NB4 (cell line): ENCODE results near the gene HADHA.

Source experiments
- DNase-seq: peaks from one replicate; pipeline ENCODE4 v3.0.0; 2010; ENCODE audit warnings: low read depth
- H3K4me3 ChIP-seq: one replicate; pipeline ENCODE4 v1.5.1; 2011; ENCODE audit warnings: mild to moderate bottlenecking, low read depth, low read length, moderate library complexity
- MYC ChIP-seq: IDR thresholded peaks from 2 replicates; pipeline ENCODE4 v1.6.1; 2011; ENCODE audit warnings: low read depth, low read length
- POLR2A ChIP-seq: IDR thresholded peaks from 2 replicates; pipeline ENCODE4 v1.6.1; 2011; ENCODE audit warnings: mild to moderate bottlenecking; ENCODE audit not compliant: insufficient read length; ENCODE audit errors: extremely low read depth
- TF ChIP-seq, protein P1 (sequence below): IDR thresholded peaks from one replicate; pipeline ENCODE4 v1.5.1; 2012; ENCODE audit warnings: low read depth, low read length
- TF ChIP-seq, protein P2 (sequence below): IDR thresholded peaks from 2 replicates; pipeline ENCODE4 v1.6.1; 2011; ENCODE audit warnings: low read depth, low read length

Gene HADHA

DNA sequence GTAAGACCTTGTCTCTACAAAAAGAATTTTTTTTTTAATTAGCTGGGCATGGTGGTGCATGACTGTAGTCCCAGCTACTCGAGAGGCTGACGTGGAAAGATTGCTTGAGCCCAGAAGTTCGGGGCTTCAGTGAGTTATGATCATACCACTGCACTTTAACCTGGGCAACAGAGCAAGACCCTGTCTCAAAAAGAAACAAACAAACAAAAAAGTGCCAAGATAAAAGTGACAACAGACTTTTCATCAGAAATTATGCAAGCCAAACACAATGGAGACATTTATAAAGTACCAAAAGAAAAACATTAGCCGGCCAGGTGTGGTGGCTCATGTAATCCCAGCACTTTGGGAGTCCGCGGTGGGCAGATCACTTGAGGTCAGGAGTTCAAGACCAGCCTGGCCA is 26.7 kb downstream of the HADHA start:
- no peak for DNase-seq
- H3K4me3 ChIP-seq, result no peak overlapping the region
- TF ChIP-seq, protein P1, sequence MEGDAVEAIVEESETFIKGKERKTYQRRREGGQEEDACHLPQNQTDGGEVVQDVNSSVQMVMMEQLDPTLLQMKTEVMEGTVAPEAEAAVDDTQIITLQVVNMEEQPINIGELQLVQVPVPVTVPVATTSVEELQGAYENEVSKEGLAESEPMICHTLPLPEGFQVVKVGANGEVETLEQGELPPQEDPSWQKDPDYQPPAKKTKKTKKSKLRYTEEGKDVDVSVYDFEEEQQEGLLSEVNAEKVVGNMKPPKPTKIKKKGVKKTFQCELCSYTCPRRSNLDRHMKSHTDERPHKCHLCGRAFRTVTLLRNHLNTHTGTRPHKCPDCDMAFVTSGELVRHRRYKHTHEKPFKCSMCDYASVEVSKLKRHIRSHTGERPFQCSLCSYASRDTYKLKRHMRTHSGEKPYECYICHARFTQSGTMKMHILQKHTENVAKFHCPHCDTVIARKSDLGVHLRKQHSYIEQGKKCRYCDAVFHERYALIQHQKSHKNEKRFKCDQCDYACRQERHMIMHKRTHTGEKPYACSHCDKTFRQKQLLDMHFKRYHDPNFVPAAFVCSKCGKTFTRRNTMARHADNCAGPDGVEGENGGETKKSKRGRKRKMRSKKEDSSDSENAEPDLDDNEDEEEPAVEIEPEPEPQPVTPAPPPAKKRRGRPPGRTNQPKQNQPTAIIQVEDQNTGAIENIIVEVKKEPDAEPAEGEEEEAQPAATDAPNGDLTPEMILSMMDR, result no peak
- TF ChIP-seq, protein P2, sequence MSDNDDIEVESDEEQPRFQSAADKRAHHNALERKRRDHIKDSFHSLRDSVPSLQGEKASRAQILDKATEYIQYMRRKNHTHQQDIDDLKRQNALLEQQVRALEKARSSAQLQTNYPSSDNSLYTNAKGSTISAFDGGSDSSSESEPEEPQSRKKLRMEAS, result no peak
- no peak for TF ChIP-seq POLR2A
- no peak for TF ChIP-seq MYC

DNA sequence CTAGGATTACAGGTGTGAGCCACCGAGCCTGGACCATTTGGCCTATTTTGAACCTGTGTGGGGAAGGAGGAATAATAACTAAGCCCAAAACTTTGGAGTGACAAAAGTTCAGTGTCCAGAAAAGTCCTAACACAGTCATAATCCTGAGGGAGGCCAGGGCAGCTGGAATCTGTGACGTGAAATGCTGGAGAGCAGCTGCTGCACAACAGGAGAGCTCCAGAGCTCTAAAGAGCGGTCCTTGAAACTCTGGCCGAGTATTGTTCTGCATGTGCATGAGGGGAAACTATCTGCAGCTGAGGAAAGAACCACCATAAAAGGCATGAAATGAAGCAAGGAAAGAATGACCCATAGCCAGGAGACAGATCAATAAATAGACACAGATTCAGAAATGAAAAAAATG is 27.8 kb downstream of the HADHA start:
- no peak for DNase-seq
- TF ChIP-seq POLR2A (no peak), MYC (no peak)
- TF ChIP-seq, protein P1, result no peak
- TF ChIP-seq, protein P2, result no peak
- H3K4me3 ChIP-seq, result no peak overlapping the region

DNA sequence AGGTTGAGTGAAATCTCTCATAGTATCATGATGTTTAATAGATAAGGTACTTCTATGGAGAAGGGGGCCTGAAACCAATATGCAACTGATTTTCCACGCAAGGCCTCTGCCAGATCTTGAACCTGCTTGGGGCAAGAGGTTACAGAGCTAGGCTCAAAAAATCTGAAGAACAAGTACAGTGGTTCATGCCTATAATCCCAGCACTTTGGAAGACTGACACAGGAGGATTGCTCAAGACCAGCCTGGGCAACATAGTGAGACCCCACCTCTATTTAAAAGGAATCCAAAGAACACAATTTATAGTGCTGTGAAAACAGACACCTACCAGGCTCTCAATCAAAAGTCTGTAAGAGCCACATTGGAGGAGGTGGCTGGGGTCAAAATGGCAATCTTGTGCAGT is 28.6 kb downstream of the HADHA start:
- TF ChIP-seq MYC (no peak), POLR2A (no peak)
- TF ChIP-seq, protein P1, result no peak
- TF ChIP-seq, protein P2, result no peak
- DNase-seq, result no peak
- H3K4me3 ChIP-seq, result no peak overlapping the region

DNA sequence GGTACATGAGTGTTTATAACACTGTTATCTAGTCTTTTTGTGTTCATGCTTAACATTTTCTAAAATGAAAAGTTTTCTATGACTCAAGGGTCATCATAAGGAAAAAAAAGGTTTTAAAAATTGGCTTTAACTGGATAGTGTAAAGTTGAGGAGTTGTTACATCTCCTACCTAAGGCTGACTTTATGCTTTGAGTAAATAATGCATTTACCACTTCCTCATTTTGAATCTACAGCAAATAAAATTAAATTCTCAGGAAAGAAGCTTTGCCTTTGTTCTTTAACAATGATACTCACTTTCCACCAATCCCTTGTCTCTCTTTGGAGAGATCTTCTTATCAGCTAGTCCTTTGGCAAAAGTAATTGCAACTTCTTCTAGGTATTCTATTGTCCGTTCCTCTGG is 29.7 kb downstream of the HADHA start:
- DNase-seq, result no peak
- TF ChIP-seq, protein P2, result no peak
- no peak for TF ChIP-seq POLR2A
- no peak for TF ChIP-seq MYC
- TF ChIP-seq, protein P1, result no peak
- H3K4me3 ChIP-seq, result no peak overlapping the region

DNA sequence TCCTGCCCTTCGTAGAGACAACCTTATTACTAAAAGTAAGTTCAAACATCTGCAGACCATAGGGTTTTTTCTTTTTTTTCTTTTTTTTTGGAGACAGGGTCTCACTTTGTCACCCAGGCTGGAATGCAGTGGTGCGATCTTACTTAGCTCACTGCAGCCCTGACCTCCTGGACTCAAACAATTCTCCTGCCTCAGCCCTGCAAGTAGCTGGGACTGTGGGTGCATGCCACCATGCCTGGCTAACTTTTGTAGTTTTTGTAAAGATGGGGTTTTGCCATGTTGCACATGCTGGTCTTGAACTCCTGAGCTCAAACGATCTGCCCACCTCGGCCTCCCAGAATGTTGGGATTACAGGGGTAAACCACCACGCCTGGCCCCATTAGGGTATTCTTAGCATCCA is 32.4 kb downstream of the HADHA start:
- no peak overlapping the region for H3K4me3 ChIP-seq
- TF ChIP-seq, protein P2, result no peak
- TF ChIP-seq MYC (no peak), POLR2A (no peak)
- TF ChIP-seq, protein P1, result no peak
- DNase-seq, result no peak

DNA sequence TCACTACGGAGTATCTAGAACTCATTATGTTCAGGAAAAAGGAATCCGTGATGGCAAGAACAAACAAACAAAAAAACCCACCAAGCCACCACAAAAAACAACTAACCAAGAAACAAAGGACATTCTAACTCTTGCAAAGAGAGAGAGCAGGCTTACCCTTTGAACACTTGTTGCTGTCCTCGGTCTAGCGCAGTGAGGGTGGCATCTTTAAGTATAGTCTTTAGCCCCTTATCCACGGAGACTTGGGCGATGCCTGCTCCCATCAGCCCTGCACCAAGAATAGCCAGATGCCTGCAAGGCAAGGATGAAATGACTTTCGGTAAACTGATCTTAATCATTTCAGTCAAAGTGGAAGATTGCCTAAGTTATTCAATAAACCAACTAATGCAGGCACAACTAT is 40.5 kb downstream of the HADHA start:
- TF ChIP-seq, protein P2, result no peak
- TF ChIP-seq, protein P1, result no peak
- TF ChIP-seq POLR2A (no peak), MYC (no peak)
- DNase-seq, result no peak
- H3K4me3 ChIP-seq, result no peak overlapping the region
